Activated CD8-positive, alpha-beta T cell treated with anti-CD3 and anti-CD28 coated beads for 36 hours (primary cell): ENCODE results near the gene TRABD2B. TPM values are rescaled to one million over a fixed set of nuclear protein-coding genes. Genes with fewer than 3 reads are reported as not detected.

Experiments used
- ATAC-seq: fragments of 200-7000 bp; cut with Tn5 transposase; one replicate; pipeline ENCODE4 v1.10.0; 2021; ENCODE audit warnings: mild to moderate bottlenecking, moderate library complexity
- CTCF ChIA-PET: fragments of 350-600 bp; sonication (Branson Sonifier 250); formaldehyde crosslinking; loops from one replicate; lab custom pipeline; 2021; ENCODE audit warnings: antibody characterized with exemption; lab: Charles Lee
- POLR2A ChIA-PET: fragments of 350-600 bp; sonication (Branson Sonifier 250); formaldehyde crosslinking; loops from one replicate; lab custom pipeline; 2021; ENCODE audit warnings: antibody characterized with exemption; lab: Charles Lee
- DNase-seq: peaks from one replicate; pipeline ENCODE4 v3.0.0-alpha.2; 2020
- H3K27ac Mint-ChIP-seq: one replicate; pipeline ENCODE4 v1.8.0; 2021; ENCODE audit warnings: mild to moderate bottlenecking, mixed read lengths
- H3K27me3 Mint-ChIP-seq: one replicate; pipeline ENCODE4 v1.8.0; 2021; ENCODE audit warnings: mixed read lengths
- H3K36me3 Mint-ChIP-seq: one replicate; pipeline ENCODE4 v1.8.0; 2021; ENCODE audit warnings: low read depth, mixed read lengths
- H3K4me1 Mint-ChIP-seq: one replicate; pipeline ENCODE4 v1.8.0; 2021; ENCODE audit warnings: low read depth, mixed read lengths
- H3K4me3 Mint-ChIP-seq: one replicate; pipeline ENCODE4 v1.8.0; 2021; ENCODE audit warnings: mild to moderate bottlenecking, moderate library complexity, mixed read lengths
- H3K9me3 Mint-ChIP-seq: one replicate; pipeline ENCODE4 v1.8.0; 2021; ENCODE audit warnings: mixed read lengths
- CTCF ChIP-seq: fragments of 200-600 bp; IDR thresholded peaks from one replicate; pipeline ENCODE4 v1.8.0; 2022; ENCODE audit warnings: antibody characterized with exemption, mild to moderate bottlenecking
- intact Hi-C: fragments of 100-400 bp; cut with micrococcal nuclease; formaldehyde crosslinking; loops from one replicate; pipeline ENCODE4 v1.10.0; 2022
- total RNA-seq, 2 experiments: library from RNA; stranded (reverse); gene quantifications; one replicate each; pipeline ENCODE4 v1.2.3, GENCODE V29; 2021

The TRABD2B gene
- total RNA-seq, 2 experiments from 2014 or later: not detected

- intact Hi-C loops: no loop called here
- CTCF ChIA-PET: interaction anchor here (1.5 kb wide), 1 partner anchor 10 kb away, joined by 4 read pairs; no protein-coding TSS in a partner anchor
- no peak for DNase-seq
Observed at GRCh38 chr1:47936916-47937551, 60.2 kb downstream of the TRABD2B start.

GRCh38 chr1:47935856-47936255, 61.3 kb downstream of the TRABD2B start:
- H3K4me1 Mint-ChIP-seq: no peaks in the 10 kb centered on the region
- H3K36me3 Mint-ChIP-seq: no peaks in the 10 kb centered on the region
- no peak overlapping the region for H3K27ac Mint-ChIP-seq
- ATAC-seq: no peak
- no peak for TF ChIP-seq CTCF
- H3K27me3 Mint-ChIP-seq: peaks cover 14% of the 10 kb centered on the region
- intact Hi-C loops: no loop called here
- no peak overlapping the region for H3K4me3 Mint-ChIP-seq
- CTCF ChIA-PET: interaction anchor here (1.5 kb wide), 1 partner anchor 12 kb away, joined by 4 read pairs; no protein-coding TSS in a partner anchor
- DNase-seq: no peak
- H3K9me3 Mint-ChIP-seq: no peaks in the 10 kb centered on the region
- POLR2A ChIA-PET: no interaction called here

More at GRCh38 chr1:47936916-47937551, 60.2 kb downstream of the TRABD2B start:
- no peak for ATAC-seq
- Mint-ChIP-seq H3K27me3 (peaks cover 14% of the 10 kb centered on the region), H3K4me1 (no peaks in the 10 kb centered on the region), H3K4me3 (no peak overlapping the region), H3K36me3 (no peaks in the 10 kb centered on the region), H3K27ac (no peak overlapping the region), H3K9me3 (no peaks in the 10 kb centered on the region)
- no peak for TF ChIP-seq CTCF
- POLR2A ChIA-PET: no interaction called here

DNA sequence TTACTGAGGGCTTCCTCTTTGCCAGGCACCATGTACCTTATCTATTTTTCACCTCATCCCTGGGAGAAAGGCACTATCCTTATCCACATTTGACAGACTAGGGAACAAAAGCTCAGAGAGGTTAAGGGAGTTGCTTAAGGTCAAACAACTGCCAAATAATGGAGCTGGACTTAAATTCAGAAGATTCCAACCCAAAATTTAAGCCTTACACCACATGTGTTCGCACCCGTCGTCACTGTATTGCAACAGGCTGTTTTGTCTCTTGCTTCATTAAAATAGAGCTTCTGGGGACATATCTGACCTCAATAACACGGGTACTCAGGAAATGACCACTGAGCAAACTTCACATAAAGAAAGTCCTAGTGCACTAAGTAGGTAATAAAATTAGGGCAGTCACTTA, 62.0 kb downstream of the TRABD2B start:
- Mint-ChIP-seq H3K27me3 (peaks cover 14% of the 10 kb centered on the region), H3K4me3 (no peak overlapping the region), H3K27ac (no peak overlapping the region), H3K36me3 (no peaks in the 10 kb centered on the region), H3K4me1 (no peaks in the 10 kb centered on the region), H3K9me3 (no peaks in the 10 kb centered on the region)
- ATAC-seq (no peak), DNase-seq (no peak)
- ChIA-PET POLR2A (no interaction called here), CTCF (no interaction called here)
- intact Hi-C loops: no loop called here
- no peak for TF ChIP-seq CTCF

GRCh38 chr1:47934243-47934805, 62.9 kb downstream of the TRABD2B start:
- Mint-ChIP-seq H3K27ac (no peak overlapping the region), H3K4me1 (no peaks in the 10 kb centered on the region), H3K9me3 (no peaks in the 10 kb centered on the region), H3K36me3 (no peaks in the 10 kb centered on the region), H3K27me3 (peaks cover 10% of the 10 kb centered on the region), H3K4me3 (no peak overlapping the region)
- CTCF ChIA-PET: no interaction called here
- no peak for TF ChIP-seq CTCF
- intact Hi-C loops: no loop called here
- DNase-seq (no peak), ATAC-seq (no peak)
- POLR2A ChIA-PET: no interaction called here

DNA sequence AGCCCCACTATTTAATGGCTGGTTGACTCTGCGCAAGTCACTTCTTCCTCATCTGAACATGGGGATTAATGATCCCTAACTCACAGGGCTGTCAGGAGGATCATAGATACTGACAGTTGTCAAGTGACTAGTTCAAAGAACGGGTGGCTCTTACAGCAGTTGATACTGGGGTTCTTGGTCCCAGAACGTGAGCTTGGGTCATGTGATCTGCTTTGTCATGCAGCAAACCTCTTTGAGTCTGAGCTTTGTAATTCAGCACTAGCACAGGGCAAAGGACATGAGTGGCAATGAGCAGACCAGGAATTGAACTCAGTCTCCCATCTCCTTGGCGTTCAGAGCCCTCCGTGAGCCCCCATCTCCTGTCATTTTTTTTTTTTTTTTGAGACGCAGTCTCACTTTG, 64.4 kb downstream of the TRABD2B start:
- ChIA-PET CTCF (no interaction called here), POLR2A (no interaction called here)
- H3K4me1 Mint-ChIP-seq: no peaks in the 10 kb centered on the region
- peaks cover 8% of the 10 kb centered on the region for H3K27me3 Mint-ChIP-seq
- H3K36me3 Mint-ChIP-seq: no peaks in the 10 kb centered on the region
- ATAC-seq (no peak), DNase-seq (no peak)
- no peak for TF ChIP-seq CTCF
- intact Hi-C loops: no loop called here
- no peaks in the 10 kb centered on the region for H3K9me3 Mint-ChIP-seq
- H3K27ac Mint-ChIP-seq: no peak overlapping the region
- no peak overlapping the region for H3K4me3 Mint-ChIP-seq
